ENCODE data around the gene BBS2. TPM values are rescaled to one million over a fixed set of nuclear protein-coding genes. Genes with fewer than 3 reads are reported as not detected.
A peak's percentile ranks its signal among the peaks of the same experiment; 100 is the strongest.

BBS2 gene
- total RNA-seq, 1 donor from 2014 or later = 64.5 TPM

DNA sequence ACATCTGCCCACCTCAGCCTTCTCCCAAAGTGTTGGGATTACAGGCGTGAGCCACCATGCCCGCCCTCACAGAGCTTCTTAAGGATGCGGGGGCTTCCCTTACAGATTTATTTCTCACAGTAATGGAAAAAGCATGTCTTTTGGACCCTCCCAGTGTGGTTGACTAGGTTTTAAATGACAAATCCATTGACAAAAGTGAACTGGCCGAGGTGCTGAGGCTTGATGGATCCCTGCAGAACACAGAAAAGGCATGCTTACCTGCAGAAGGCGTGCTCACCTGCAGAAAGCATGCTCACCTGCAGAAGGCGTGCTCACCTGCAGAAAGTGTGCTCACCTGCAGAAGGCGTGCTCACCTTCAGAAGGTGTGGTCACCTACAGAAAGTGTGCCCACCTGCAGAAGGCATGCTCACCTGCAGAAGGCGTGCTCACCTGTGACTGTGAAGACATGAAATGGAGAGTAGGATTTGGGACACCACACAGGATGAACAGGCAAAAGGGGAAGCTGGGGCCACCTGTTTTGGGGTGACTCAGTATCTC, 15.1 kb upstream of the BBS2 start:
- Histone ChIP-seq H3K4me3 (no peak overlapping the region), H3K27me3 (peaks cover 13% of the 10 kb centered on the region), H3F3A (ENCODE audit: low read depth) (no peaks in the 10 kb centered on the region), H3K36me3 (no peaks in the 10 kb centered on the region), H3K79me2 (ENCODE audit: low read depth) (no peaks in the 10 kb centered on the region), H3K4me2 (no peak overlapping the region), H3K27ac (no peak overlapping the region), H3K9ac (no peak overlapping the region), H2AFZ (replicated peaks) (no peak overlapping the region), H3K4me1 (no peaks in the 10 kb centered on the region), H4K20me1 (ENCODE audit: low read depth) (no peaks in the 10 kb centered on the region), H3K9me3 (ENCODE audit: low read depth) (no peaks in the 10 kb centered on the region)
- H3K4me1 Mint-ChIP-seq = no peaks in the 10 kb centered on the region
- H3K36me3 Mint-ChIP-seq = no peaks in the 10 kb centered on the region
- no peaks in the 10 kb centered on the region for H3K9me3 Mint-ChIP-seq
- TF ChIP-seq, protein P1, sequence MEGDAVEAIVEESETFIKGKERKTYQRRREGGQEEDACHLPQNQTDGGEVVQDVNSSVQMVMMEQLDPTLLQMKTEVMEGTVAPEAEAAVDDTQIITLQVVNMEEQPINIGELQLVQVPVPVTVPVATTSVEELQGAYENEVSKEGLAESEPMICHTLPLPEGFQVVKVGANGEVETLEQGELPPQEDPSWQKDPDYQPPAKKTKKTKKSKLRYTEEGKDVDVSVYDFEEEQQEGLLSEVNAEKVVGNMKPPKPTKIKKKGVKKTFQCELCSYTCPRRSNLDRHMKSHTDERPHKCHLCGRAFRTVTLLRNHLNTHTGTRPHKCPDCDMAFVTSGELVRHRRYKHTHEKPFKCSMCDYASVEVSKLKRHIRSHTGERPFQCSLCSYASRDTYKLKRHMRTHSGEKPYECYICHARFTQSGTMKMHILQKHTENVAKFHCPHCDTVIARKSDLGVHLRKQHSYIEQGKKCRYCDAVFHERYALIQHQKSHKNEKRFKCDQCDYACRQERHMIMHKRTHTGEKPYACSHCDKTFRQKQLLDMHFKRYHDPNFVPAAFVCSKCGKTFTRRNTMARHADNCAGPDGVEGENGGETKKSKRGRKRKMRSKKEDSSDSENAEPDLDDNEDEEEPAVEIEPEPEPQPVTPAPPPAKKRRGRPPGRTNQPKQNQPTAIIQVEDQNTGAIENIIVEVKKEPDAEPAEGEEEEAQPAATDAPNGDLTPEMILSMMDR (IDR thresholded peaks at IDR 0.05) = no peak
- no peak for TF ChIP-seq EZH2phosphoT487 (IDR thresholded peaks at IDR 0.05)
- TF ChIP-seq EZH2 (IDR thresholded peaks at IDR 0.05) = no peak
- H3K27ac Mint-ChIP-seq = no peak overlapping the region
- DNase-seq (ENCODE audit: low spot score) = no peak
- H3K4me3 Mint-ChIP-seq = no peak overlapping the region
- H3K27me3 Mint-ChIP-seq (ENCODE audit: insufficient read depth, low read depth) = peaks cover 4% of the 10 kb centered on the region

DNA sequence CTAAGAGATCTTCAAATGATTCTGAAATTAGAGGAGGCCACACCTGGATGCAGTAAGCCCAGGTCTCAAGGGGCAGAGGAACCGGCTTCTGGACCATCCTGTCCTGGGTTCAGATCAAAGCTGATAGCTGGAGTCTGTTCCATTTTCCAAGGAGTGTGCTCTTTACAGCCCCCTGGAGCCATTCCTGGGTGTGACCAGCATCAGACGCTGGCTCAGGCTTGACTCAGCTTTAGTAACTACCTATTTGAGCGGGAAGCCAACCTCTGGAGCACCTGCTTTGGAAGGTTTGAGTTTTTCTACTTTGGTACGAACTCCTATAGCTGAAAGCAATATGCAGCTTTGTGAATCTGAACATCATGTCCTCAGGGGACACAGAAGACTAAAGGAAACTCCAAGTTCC, 12.9 kb upstream of the BBS2 start:
- no peaks in the 10 kb centered on the region for H3K9me3 ChIP-seq (ENCODE audit: low read depth)
- H3K9me3 Mint-ChIP-seq = no peaks in the 10 kb centered on the region
- DNase-seq (ENCODE audit: low spot score) = no peak

DNA sequence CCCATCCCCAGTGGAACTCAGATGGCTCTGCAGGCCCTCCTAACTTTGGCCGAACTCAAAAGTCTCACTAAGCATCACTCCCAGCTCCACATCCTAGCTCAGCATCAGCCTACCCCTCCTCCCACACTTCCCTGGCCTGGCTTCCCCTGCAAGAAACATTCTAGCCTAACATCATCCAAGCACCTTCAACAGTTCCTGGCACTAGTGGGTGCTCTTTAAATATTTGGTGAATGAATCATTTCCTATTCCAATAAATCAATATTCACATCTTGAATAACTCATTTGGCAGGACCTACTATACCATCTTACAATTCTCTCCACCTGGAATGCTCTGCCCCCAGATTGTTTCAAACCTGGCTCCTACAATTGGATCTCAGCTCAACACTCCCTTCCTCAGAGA, 11.0 kb upstream of the BBS2 start:
- Histone ChIP-seq H3K9me3 (ENCODE audit: low read depth) (no peaks in the 10 kb centered on the region), H3K9ac (no peak overlapping the region), H3K27me3 (peaks cover 20% of the 10 kb centered on the region), H2AFZ (replicated peaks) (no peak overlapping the region), H3K4me3 (no peak overlapping the region), H3K36me3 (no peaks in the 10 kb centered on the region), H3F3A (ENCODE audit: low read depth) (no peaks in the 10 kb centered on the region), H3K27ac (no peak overlapping the region), H3K4me1 (no peaks in the 10 kb centered on the region), H3K79me2 (ENCODE audit: low read depth) (no peaks in the 10 kb centered on the region), H4K20me1 (ENCODE audit: low read depth) (no peaks in the 10 kb centered on the region), H3K4me2 (no peak overlapping the region)
- Mint-ChIP-seq H3K27me3 (ENCODE audit: insufficient read depth, low read depth) (peaks cover 2% of the 10 kb centered on the region), H3K4me1 (no peaks in the 10 kb centered on the region), H3K36me3 (no peaks in the 10 kb centered on the region), H3K9me3 (no peaks in the 10 kb centered on the region), H3K27ac (no peak overlapping the region), H3K4me3 (no peak overlapping the region)
- TF ChIP-seq EZH2phosphoT487 (IDR thresholded peaks at IDR 0.05) (no peak), EZH2 (IDR thresholded peaks at IDR 0.05) (no peak)
- TF ChIP-seq, protein P1 (IDR thresholded peaks at IDR 0.05) = no peak
- no peak for DNase-seq (ENCODE audit: low spot score)

More for the DNA sequence above, 12.9 kb upstream of the BBS2 start:
- no peaks in the 10 kb centered on the region for H3K4me1 ChIP-seq
- H3K4me3 ChIP-seq = no peak overlapping the region
- H3K27ac ChIP-seq = no peak overlapping the region
- H3K79me2 ChIP-seq (ENCODE audit: low read depth) = no peaks in the 10 kb centered on the region
- Mint-ChIP-seq H3K27me3 (ENCODE audit: insufficient read depth, low read depth) (peaks cover 2% of the 10 kb centered on the region), H3K4me3 (no peak overlapping the region), H3K4me1 (no peaks in the 10 kb centered on the region), H3K27ac (no peak overlapping the region), H3K36me3 (no peaks in the 10 kb centered on the region)
- H4K20me1 ChIP-seq (ENCODE audit: low read depth) = no peaks in the 10 kb centered on the region
- H3K4me2 ChIP-seq = no peak overlapping the region
- no peak overlapping the region for H2AFZ ChIP-seq (replicated peaks)
- no peaks in the 10 kb centered on the region for H3K36me3 ChIP-seq
- peaks cover 15% of the 10 kb centered on the region for H3K27me3 ChIP-seq
- TF ChIP-seq, protein P1 (IDR thresholded peaks at IDR 0.05) = peak; percentile 10
- TF ChIP-seq EZH2phosphoT487 (IDR thresholded peaks at IDR 0.05) = no peak
- no peak for TF ChIP-seq EZH2 (IDR thresholded peaks at IDR 0.05)
- H3F3A ChIP-seq (ENCODE audit: low read depth) = no peaks in the 10 kb centered on the region
- no peak overlapping the region for H3K9ac ChIP-seq

All from neural progenitor cell (in vitro differentiated cells).